ENCODE measurements around the gene MARCO. TPM values are rescaled to one million over a fixed set of nuclear protein-coding genes. Genes with fewer than 3 reads are reported as not detected.

MARCO gene
- total RNA-seq, 4 donors from 2014 or later = 0.87 to 23.7 (median 2.9) TPM

DNA sequence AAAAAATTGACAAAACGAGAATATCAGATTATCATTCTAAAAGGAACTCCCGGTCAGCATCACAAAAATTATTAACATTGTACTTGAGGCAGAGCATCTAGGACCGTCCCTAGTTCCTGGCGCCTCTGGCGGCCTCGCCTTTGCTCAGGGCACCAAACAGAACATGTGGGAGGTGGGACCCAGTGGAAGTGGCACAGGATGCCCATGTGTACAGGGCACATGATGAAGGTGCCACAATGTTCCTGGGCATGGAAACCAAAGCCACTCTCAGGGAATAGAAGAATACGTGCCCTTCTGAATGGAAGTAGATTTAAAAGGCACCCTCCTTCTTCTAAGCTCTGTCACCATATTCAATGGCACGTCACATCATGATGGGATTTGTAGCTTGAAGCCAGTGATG is 30.1 kb upstream of the MARCO start:
- intact Hi-C loops (cut with DNase I) = no loop called here
- WGBS, 2 donors = 56 to 74% methylated on average over 3 to 8 of the region's 8 CpGs
- no peaks in the 10 kb centered on the region for H3K36me3 ChIP-seq
- peaks cover 0 to 4% (median 0%) of the 10 kb centered on the region in 4 donors for H3K27me3 ChIP-seq
- TF ChIP-seq, protein P1, sequence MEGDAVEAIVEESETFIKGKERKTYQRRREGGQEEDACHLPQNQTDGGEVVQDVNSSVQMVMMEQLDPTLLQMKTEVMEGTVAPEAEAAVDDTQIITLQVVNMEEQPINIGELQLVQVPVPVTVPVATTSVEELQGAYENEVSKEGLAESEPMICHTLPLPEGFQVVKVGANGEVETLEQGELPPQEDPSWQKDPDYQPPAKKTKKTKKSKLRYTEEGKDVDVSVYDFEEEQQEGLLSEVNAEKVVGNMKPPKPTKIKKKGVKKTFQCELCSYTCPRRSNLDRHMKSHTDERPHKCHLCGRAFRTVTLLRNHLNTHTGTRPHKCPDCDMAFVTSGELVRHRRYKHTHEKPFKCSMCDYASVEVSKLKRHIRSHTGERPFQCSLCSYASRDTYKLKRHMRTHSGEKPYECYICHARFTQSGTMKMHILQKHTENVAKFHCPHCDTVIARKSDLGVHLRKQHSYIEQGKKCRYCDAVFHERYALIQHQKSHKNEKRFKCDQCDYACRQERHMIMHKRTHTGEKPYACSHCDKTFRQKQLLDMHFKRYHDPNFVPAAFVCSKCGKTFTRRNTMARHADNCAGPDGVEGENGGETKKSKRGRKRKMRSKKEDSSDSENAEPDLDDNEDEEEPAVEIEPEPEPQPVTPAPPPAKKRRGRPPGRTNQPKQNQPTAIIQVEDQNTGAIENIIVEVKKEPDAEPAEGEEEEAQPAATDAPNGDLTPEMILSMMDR (IDR thresholded peaks at IDR 0.05) = no peak
- TF ChIP-seq POLR2A (IDR thresholded peaks at IDR 0.05) = no peak
- no peaks in the 10 kb centered on the region for H3K9me3 ChIP-seq
- no peak overlapping the region for H3K4me3 ChIP-seq
- no peaks in the 10 kb centered on the region for H3K4me1 ChIP-seq
- DNase-seq = no peak
- H3K27ac ChIP-seq = no peak overlapping the region

DNA sequence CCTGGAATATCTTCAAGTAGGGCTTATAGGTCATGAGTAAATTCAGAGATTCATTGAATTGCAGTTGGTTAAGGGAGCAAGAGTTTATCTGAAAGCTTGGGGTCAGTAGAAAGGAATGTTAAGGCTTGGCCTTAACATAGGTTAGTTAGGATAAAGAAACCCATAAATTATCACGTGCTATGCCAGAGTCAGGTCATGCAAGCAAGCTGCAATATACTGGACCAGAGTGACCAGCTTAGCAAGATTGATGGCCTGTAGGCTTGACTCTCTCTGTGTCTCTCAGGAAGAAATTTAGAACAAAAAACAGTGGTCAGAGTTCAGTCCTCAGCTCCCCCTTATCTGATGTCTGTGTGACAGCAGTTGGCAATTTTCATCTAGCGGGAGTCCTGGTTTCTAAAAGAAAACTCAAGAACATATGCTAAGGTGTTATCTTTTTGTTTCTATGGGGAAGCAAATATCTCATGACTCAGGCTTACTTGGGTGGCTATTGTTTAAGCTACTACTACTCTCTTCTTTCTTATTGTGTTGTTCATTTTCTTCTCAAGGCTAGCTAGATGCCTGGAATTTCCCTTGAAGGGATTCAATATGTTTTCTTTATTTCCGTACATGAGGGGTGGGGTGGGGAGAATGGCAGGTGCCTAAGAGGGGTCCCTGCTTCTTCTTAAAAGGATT is 28.7 kb upstream of the MARCO start:
- Histone ChIP-seq H3K27ac (peak overlapping the region in 1 of 4 donors; percentile 32), H3K4me3 (no peak overlapping the region), H3K36me3 (no peaks in the 10 kb centered on the region), H3K9me3 (no peaks in the 10 kb centered on the region), H3K4me1 (no peaks in the 10 kb centered on the region), H3K27me3 (peaks cover 0 to 4% (median 0%) of the 10 kb centered on the region in 4 donors)
- WGBS, 2 donors = 23 to 29% methylated on average over 3 of the region's 3 CpGs
- TF ChIP-seq, protein P1 (IDR thresholded peaks at IDR 0.05) = no peak
- TF ChIP-seq POLR2A (IDR thresholded peaks at IDR 0.05) = no peak
- intact Hi-C loops (cut with DNase I) = no loop called here
- DNase-seq = no peak

DNA sequence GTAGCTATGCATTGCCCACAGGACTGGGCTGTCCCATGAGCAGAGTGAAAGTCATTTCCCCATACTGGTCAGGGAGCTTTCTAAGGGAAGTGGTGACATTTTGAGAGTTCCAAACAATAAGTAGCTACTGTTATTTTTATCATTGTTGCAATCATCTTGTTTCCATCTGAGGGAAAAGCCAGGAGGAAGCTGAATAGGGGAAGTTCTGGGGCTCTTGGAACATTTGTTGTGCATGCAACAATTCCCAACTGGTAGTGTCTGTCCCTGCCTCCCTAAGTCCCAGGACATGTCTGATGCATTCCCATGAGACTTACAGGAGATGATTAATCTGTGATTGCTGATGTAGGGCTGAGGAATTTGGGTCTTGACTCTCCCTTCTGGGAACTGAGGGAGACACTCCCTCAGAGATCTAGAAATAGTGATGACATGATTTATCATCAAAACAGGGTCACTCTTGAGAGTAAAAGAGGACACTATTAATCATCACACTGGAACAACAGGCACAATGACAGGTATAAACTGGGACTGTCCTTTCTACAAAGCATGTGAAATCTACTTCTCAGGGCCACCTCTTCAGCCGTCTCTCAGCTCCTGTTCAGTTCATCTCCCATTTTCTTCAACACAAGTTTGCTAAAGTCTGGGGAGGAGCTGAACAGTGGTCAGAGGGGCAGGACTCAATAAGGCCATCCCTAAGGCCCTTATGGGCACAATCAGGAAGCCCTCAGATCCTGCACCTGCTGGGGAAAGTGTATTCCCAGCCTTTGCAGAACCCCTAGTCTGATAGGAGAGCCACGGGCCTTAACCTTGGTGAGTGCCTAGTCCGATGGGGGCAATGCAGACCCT is 28.0 kb upstream of the MARCO start:
- intact Hi-C loops (cut with DNase I) = no loop called here
- Histone ChIP-seq H3K9me3 (no peaks in the 10 kb centered on the region), H3K4me3 (no peak overlapping the region), H3K27me3 (peaks cover 0 to 4% (median 0%) of the 10 kb centered on the region in 4 donors), H3K27ac (peak overlapping the region in 1 of 4 donors; percentile 32), H3K36me3 (no peaks in the 10 kb centered on the region), H3K4me1 (no peaks in the 10 kb centered on the region)
- TF ChIP-seq, protein P1 (IDR thresholded peaks at IDR 0.05) = no peak
- TF ChIP-seq POLR2A (IDR thresholded peaks at IDR 0.05) = no peak
- no peak for DNase-seq
- 68 to 80% methylated on average over 3 of the region's 3 CpGs for WGBS, 2 donors

DNA sequence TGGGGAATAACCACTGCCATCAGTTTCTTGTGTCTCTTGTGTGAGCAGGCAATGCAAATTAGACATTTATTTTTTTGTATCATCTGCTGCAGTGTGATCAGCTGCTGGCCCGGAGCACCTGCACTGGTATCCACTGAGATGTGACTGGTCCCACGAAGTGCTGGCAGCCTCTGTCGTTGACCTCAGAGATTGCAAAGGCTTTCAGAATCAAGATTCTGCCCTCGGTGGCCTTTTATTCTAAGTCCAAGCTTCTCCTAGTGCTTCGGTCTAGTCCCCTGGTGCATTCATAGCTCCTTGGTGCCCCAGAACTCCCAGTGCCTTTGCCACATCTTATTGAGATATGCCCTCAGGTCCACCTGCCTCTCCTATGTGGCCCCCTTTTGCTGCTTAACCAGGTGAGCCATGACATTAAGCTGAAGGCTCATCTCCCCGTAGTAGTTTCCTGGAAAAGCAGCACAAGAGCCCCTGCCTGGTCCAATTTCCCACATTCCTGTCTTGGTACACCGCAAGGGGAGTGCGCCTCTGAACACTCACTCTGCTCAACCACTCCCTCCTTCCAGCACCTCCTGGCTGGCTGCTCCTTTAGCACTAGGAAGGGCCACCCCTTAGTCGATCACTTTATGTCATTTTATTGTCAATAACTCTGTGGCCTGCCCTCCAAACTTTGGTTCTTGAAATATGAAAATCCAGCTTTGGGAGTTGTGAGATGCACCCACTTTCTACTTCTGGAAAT is 27.1 kb upstream of the MARCO start:
- no peaks in the 10 kb centered on the region for H3K9me3 ChIP-seq
- WGBS, 2 donors = 69 to 80% methylated on average over 9 of the region's 9 CpGs

More for the DNA sequence above, 27.1 kb upstream of the MARCO start:
- Histone ChIP-seq H3K36me3 (no peaks in the 10 kb centered on the region), H3K4me1 (no peaks in the 10 kb centered on the region), H3K4me3 (no peak overlapping the region), H3K27ac (no peak overlapping the region), H3K27me3 (peaks cover 0 to 4% (median 0%) of the 10 kb centered on the region in 4 donors)
- TF ChIP-seq, protein P1 (IDR thresholded peaks at IDR 0.05) = no peak
- TF ChIP-seq POLR2A (IDR thresholded peaks at IDR 0.05) = no peak
- no peak for DNase-seq
- intact Hi-C loops (cut with DNase I) = no loop called here
